DND-41 (cell line): ENCODE measurements around the gene OSBPL5.

ENCODE experiments used
- ATAC-seq: fragments of 200-7000 bp; cut with Tn5 transposase; 3 replicates; pipeline ENCODE4 v1.9.1; 2021; ENCODE audit warnings: low read depth; ENCODE audit not compliant: insufficient read depth
- DNase-seq: peaks from one replicate; pipeline ENCODE4 v3.0.0-alpha.2; 2020
- H2AFZ ChIP-seq: 2 replicates; pipeline ENCODE4 v1.6.0; 2012; ENCODE audit warnings: low read depth, low read length
- H3K27ac ChIP-seq: 2 replicates; pipeline ENCODE4 v1.5.1; 2012; ENCODE audit warnings: low read length, inconsistent platforms
- H3K27me3 ChIP-seq: fragments of 200-600 bp; sonication (generic); 2 replicates; pipeline ENCODE4 v1.6.0; 2012; ENCODE audit warnings: low read length, mild to moderate bottlenecking, inconsistent platforms; ENCODE audit not compliant: insufficient read depth, poor library complexity
- H3K36me3 ChIP-seq: 2 replicates; pipeline ENCODE4 v1.5.1; 2012; ENCODE audit warnings: low read length, inconsistent platforms; ENCODE audit not compliant: insufficient read depth
- H3K4me1 ChIP-seq: 2 replicates; pipeline ENCODE4 v1.5.1; 2012; ENCODE audit warnings: mild to moderate bottlenecking, low read length; ENCODE audit not compliant: insufficient read depth
- H3K4me2 ChIP-seq: 2 replicates; pipeline ENCODE4 v1.6.0; 2012; ENCODE audit warnings: mild to moderate bottlenecking, moderate library complexity, low read length, inconsistent platforms; ENCODE audit not compliant: insufficient read depth
- H3K4me3 ChIP-seq, 2 experiments: fragments of 200-600 bp in 1 of 2; shearing (Covaris generic) in 1 of 2; 2 replicates each; pipeline ENCODE4 v1.5.1; 2012 to 2016; ENCODE audit warnings: inconsistent platforms in 2 of 2, low read length in 2 of 2, mild to moderate bottlenecking in 2 of 2, low read depth in 1 of 2, moderate library complexity in 1 of 2
- H3K79me2 ChIP-seq: 2 replicates; pipeline ENCODE4 v1.6.0; 2012; ENCODE audit warnings: low read length, inconsistent platforms; ENCODE audit not compliant: insufficient read depth
- H3K9ac ChIP-seq: 2 replicates; pipeline ENCODE4 v1.6.0; 2012; ENCODE audit warnings: low read depth, mild to moderate bottlenecking, inconsistent platforms, low read length, moderate library complexity
- H3K9me3 ChIP-seq: 2 replicates; pipeline ENCODE4 v1.5.1; 2012; ENCODE audit warnings: low read length, moderate library complexity, mild to moderate bottlenecking, inconsistent platforms; ENCODE audit not compliant: insufficient read depth, severe bottlenecking
- H4K20me1 ChIP-seq: 2 replicates; pipeline ENCODE4 v1.6.0; 2012; ENCODE audit warnings: low read length; ENCODE audit not compliant: insufficient read depth
- EZH2 ChIP-seq: IDR thresholded peaks from 3 replicates; pipeline ENCODE4 v1.6.1; 2012; ENCODE audit warnings: borderline replicate concordance, low read depth, mild to moderate bottlenecking, moderate library complexity, low read length, inconsistent platforms; ENCODE audit not compliant: severe bottlenecking
- TF ChIP-seq, protein P1 (sequence below): IDR thresholded peaks from 2 replicates; pipeline ENCODE4 v1.5.1; 2012; ENCODE audit warnings: borderline replicate concordance, low read length, moderate library complexity, mild to moderate bottlenecking; ENCODE audit not compliant: poor library complexity, severe bottlenecking; ENCODE audit errors: extremely low read depth

Gene OSBPL5

DNA sequence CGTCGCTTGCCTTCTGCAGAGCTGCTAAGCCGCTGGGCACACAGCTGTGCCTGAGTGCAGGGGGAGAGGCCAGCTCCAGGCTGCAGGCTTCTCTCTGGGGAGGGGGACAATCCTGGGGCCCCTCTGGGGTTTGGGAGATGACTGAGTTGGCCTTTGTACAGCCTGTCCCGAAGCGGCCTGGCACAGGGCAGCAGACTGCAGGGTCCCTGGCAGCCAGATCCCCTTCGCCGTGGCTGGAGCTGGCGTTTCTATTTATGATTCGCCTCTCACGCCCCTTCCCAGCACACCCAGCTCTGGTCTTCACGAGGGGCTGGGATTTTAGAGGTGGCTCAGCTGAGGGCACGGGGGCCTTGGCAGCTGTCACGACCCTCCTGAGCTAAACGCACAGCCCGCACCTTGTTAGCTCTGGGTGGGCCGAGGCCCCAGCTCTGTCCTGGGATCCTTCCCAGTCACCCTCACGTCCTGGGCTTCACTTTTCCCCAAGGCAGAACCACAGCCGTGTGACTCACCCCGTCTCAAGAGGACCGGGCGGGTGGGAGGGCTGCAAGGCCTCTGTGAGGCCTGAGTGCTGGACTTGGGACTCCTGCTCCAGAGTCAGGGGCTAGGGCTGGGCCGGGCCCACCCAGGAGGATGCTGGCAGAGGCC lies 18.4 kb downstream of the OSBPL5 start:
- Histone ChIP-seq H3K4me1 (no peaks in the 10 kb centered on the region), H3K4me3 (no peak overlapping the region), H3K9me3 (no peaks in the 10 kb centered on the region), H3K9ac (no peak overlapping the region), H2AFZ (no peak overlapping the region), H3K27ac (no peak overlapping the region), H4K20me1 (peaks cover 94% of the 10 kb centered on the region), H3K36me3 (peaks cover 77% of the 10 kb centered on the region), H3K4me2 (no peak overlapping the region), H3K27me3 (no peaks in the 10 kb centered on the region), H3K79me2 (peaks cover 98% of the 10 kb centered on the region)
- ATAC-seq = no peak
- no peak for TF ChIP-seq EZH2
- TF ChIP-seq, protein P1, sequence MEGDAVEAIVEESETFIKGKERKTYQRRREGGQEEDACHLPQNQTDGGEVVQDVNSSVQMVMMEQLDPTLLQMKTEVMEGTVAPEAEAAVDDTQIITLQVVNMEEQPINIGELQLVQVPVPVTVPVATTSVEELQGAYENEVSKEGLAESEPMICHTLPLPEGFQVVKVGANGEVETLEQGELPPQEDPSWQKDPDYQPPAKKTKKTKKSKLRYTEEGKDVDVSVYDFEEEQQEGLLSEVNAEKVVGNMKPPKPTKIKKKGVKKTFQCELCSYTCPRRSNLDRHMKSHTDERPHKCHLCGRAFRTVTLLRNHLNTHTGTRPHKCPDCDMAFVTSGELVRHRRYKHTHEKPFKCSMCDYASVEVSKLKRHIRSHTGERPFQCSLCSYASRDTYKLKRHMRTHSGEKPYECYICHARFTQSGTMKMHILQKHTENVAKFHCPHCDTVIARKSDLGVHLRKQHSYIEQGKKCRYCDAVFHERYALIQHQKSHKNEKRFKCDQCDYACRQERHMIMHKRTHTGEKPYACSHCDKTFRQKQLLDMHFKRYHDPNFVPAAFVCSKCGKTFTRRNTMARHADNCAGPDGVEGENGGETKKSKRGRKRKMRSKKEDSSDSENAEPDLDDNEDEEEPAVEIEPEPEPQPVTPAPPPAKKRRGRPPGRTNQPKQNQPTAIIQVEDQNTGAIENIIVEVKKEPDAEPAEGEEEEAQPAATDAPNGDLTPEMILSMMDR = no peak
- DNase-seq = no peak

DNA sequence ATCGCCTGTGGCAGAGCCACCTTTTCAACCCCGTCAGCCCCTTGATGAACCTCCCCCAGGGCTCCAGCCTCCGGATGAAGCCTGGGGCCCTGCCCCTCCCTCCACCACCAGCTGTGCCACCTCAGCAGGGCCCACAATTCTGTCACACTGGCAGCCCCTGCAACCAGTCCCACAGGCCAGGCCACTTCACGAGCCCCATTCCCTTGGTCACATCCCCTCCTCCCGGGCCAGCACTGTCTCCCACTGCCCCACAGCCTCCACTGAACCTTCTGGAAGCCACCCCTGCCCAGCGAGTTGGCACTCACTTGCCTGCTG lies 19.9 kb downstream of the OSBPL5 start:
- Histone ChIP-seq H3K79me2 (peaks cover 98% of the 10 kb centered on the region), H3K4me2 (no peak overlapping the region), H3K4me3 (no peak overlapping the region), H3K9me3 (no peaks in the 10 kb centered on the region), H3K27me3 (no peaks in the 10 kb centered on the region), H3K9ac (no peak overlapping the region), H3K4me1 (no peaks in the 10 kb centered on the region), H3K27ac (no peak overlapping the region), H2AFZ (no peak overlapping the region), H4K20me1 (peaks cover 93% of the 10 kb centered on the region), H3K36me3 (peaks cover 68% of the 10 kb centered on the region)
- no peak for DNase-seq
- TF ChIP-seq EZH2 = no peak
- TF ChIP-seq, protein P1 = no peak
- peak; percentile 44; the same call in 2 of the 3 replicates for ATAC-seq

DNA sequence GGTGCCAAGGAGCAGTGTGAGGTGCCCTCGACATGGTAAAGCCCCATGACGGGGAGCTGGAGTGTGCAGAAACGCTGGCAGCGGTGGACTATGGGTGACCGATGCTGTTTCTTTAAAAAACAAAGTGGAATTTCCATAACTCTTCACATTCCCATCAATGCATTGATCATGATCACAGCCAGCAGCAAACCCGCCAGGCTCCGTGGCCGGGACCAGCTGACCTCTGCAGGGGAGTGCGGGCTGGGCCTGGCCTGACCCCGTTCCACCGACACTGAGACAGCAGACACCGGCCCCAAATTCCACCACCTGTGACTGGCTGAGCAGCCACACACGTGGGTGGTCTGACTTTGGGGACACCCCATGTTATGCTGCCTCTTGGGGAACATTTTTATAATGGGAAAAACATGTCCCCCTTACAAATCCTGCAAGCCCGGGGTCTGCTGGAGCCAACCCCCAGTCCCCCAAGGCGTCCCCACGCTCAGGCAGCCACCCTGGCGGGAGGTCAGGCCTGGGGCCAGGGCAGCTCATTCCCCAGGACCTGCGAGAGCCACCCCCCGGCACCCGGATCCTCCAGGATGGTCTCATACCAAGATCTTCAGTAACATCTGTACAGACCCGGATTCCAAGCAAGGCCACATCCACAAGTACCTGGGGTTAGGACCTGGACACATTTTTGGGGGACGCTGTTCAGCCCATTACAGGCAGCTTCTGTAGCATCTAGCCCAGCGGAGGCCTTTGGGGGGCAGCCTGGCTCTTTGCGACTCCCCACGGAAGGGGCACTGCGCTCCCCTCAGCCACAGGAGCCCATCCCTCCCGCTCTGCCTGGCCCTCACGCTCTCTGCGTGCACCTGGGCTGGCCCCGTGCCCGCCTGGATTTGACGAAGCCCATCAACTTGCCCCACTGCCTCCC lies 20.6 kb downstream of the OSBPL5 start:
- ATAC-seq (no peak), DNase-seq (no peak)
- TF ChIP-seq EZH2 = no peak
- TF ChIP-seq, protein P1 = no peak
- Histone ChIP-seq H3K27me3 (no peaks in the 10 kb centered on the region), H3K9ac (no peak overlapping the region), H3K79me2 (peaks cover 98% of the 10 kb centered on the region), H3K4me3 (no peak overlapping the region), H3K4me2 (no peak overlapping the region), H4K20me1 (peaks cover 93% of the 10 kb centered on the region), H3K27ac (no peak overlapping the region), H3K4me1 (no peaks in the 10 kb centered on the region), H3K9me3 (no peaks in the 10 kb centered on the region), H3K36me3 (peaks cover 66% of the 10 kb centered on the region), H2AFZ (no peak overlapping the region)
